Choroid plexus epithelial cell (primary cell): ENCODE data around the gene ADARB2.

Source experiments
- DNase-seq: peaks from one replicate; pipeline ENCODE4 v3.0.0-alpha.2; 2010; ENCODE audit warnings: low read depth
- H3K4me3 ChIP-seq: 2 replicates; pipeline ENCODE4 v1.5.1; 2011; ENCODE audit warnings: low read depth, mild to moderate bottlenecking, control low read depth, low read length, moderate library complexity
- CTCF ChIP-seq: conservative IDR thresholded peaks from 2 replicates; pipeline ENCODE4 v1.5.1; 2011; ENCODE audit warnings: low read depth, mild to moderate bottlenecking, control low read depth, inconsistent platforms, low read length, moderate library complexity

The ADARB2 gene

GRCh38 chr10:1270490-1270889, 466.8 kb downstream of the ADARB2 start:
- TF ChIP-seq CTCF = no peak
- no peak for DNase-seq
- H3K4me3 ChIP-seq = no peak overlapping the region

GRCh38 chr10:1268831-1269230, 468.5 kb downstream of the ADARB2 start:
- H3K4me3 ChIP-seq = no peak overlapping the region
- no peak for DNase-seq
- no peak for TF ChIP-seq CTCF

GRCh38 chr10:1267568-1267967, 469.8 kb downstream of the ADARB2 start:
- no peak for DNase-seq
- no peak for TF ChIP-seq CTCF
- H3K4me3 ChIP-seq = no peak overlapping the region

GRCh38 chr10:1267148-1267547, 470.2 kb downstream of the ADARB2 start:
- H3K4me3 ChIP-seq = no peak overlapping the region
- DNase-seq = no peak
- no peak for TF ChIP-seq CTCF

- DNase-seq = no peak
- no peak for TF ChIP-seq CTCF
- H3K4me3 ChIP-seq = no peak overlapping the region
Measured at GRCh38 chr10:1266033-1266802, 471.1 kb downstream of the ADARB2 start.

- no peak for DNase-seq
- TF ChIP-seq CTCF = no peak
- no peak overlapping the region for H3K4me3 ChIP-seq
Measured at GRCh38 chr10:1264001-1264400, 473.3 kb downstream of the ADARB2 start.

- H3K4me3 ChIP-seq = no peak overlapping the region
- DNase-seq = no peak
- no peak for TF ChIP-seq CTCF
Measured at GRCh38 chr10:1257274-1257673, 480.1 kb downstream of the ADARB2 start.
